HG02588 (cell line): ENCODE measurements around the gene SOX14.

Experiments used
- ATAC-seq: cut with Tn5 transposase; IDR thresholded peaks from one replicate; pipeline ENCODE4 v1.9.1; 2021; ENCODE audit warnings: mild to moderate bottlenecking, moderate library complexity; ENCODE audit not compliant: unreplicated experiment

Gene SOX14

DNA sequence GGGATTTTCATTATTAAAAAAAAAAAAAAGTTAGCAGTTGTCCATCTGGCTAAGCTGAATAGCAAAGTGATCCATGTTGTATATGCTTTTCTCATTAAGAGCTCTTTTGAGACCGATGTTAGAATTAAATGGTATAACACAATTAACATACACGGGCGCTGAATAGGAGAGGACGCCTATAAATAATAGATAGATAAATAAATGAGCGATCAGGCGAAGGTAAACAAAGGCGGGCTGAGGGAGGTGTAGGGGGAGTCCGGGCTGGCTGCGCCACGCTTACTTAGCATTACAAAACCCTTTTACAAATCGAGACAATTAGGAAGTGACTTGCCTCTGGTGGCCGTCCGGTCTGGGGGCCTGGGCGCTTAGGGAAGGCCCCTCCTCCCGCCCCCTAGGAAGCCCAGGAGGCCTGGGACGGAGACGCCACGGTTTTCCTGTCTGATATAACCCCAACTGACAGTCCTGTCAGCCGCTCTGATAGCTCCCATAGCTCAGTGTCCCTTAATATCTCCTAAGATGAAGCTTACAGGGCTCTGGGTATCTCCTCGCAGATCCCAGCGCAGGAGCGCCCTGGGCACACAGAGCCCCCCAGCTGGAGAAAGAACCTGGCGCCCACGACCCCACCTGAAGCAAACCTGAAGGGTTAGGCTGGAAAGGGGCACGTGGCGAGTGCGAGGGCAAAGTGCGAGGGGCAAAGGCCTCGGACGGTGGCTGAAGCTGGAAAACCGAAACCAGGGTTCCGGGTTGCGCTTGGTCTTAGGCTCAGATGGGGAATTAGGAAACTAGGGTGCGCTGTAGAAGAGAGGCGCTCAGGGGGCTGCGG, 3.6 kb downstream of the SOX14 start:
- no peak for ATAC-seq

DNA sequence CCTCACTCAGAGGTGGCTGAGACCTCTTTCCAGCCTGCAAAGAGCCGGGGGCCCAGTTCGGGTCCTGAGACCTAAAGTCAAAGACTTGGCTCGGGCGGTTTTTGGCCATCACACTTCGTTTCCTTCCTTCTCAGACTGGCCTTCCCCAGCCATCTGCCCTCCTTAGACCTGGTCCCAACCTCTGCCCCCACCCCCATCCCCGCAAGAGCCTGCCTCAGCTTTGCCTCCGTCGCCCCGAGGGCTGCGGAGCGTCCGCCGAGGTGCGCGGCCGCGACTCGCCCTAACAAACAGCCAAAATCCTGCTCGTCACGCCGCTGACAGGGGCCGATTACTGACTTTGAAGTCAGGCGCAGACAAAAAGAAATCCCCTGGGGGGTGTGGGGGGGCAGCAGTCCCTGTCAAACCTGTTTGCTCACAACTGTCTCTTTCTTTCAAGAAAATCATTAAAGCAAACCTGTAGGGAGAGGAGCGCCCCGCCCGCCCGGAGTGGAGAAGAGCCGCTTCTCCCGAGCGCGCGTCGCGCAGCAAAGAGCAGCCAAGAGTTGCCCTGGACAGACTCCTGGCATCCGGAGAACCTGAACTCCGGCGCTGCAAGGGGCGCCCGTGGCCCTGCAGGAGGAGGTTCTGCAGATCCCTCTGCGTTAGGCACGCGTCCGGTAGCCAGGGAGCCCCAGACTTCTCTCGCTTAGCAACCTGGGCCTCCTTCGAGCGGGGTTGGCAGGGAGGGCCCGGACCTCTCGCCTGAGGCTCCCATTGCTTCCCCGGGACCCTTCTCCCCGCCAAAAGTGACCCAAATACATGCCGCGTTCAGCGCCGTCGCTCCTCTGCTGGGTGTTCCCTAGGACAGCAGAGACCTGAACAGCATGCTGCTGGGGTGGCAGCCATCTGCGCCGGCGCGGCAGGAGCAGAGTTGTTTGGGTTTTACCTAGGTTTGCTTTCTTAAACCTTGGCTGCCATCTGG, 4.5 kb downstream of the SOX14 start:
- no peak for ATAC-seq

DNA sequence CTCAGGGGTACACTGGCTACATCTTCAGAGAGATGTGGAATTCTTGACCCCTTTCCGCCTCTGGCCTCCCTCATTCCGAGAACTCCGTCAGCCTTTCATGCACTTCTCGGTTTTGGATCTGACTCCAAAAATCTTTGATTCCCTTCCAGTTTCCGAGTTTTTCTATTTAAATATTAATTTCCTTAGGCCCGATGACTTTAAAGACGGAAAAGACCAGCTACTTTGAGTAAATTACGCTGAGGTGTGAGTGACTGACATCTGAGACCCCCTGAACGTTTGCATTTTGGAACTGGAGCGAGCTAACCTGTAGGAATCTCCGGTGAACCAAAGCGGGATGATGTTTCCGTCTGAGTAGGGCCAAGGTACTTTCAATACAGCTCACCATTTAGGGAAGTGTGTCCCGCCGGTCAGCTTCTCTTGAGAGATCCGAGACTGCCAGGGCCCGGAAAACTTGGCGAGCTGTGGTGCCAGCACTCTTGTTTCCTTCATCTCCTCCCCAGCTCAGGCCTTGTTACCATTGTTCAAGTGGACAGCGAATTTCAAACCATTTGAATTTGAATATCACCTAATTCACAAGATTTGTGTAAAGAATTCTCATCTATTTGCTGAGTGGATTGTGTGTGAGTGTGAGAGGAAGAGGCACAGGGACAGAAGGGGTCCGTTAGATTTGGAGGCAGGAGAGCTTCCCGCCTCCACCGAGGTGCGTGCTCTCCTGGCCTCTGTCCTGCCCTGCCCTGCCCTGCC, 5.4 kb downstream of the SOX14 start:
- no peak for ATAC-seq

DNA sequence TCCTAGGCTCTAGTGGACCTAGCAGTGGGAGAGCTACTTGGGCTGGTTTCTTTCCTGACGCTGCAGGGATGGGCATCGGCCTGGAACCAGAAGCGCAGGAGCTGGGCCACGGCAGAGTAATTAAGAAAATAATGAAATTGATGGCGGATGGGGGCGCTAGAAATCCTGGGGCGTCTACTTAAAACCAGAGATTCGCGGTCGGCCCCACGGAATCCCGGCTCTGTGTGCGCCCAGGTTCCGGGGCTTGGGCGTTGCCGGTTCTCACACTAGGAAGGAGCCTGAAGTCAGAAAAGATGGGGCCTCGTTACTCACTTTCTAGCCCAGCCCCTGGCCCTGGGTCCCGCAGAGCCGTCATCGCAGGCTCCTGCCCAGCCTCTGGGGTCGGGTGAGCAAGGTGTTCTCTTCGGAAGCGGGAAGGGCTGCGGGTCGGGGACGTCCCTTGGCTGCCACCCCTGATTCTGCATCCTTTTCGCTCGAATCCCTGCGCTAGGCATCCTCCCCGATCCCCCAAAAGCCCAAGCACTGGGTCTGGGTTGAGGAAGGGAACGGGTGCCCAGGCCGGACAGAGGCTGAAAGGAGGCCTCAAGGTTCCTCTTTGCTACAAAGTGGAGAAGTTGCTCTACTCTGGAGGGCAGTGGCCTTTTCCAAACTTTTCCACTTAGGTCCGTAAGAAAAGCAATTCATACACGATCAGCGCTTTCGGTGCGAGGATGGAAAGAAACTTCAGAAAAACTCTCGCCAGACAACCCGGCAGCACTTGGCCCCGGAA, 6.1 kb downstream of the SOX14 start:
- no peak for ATAC-seq

DNA sequence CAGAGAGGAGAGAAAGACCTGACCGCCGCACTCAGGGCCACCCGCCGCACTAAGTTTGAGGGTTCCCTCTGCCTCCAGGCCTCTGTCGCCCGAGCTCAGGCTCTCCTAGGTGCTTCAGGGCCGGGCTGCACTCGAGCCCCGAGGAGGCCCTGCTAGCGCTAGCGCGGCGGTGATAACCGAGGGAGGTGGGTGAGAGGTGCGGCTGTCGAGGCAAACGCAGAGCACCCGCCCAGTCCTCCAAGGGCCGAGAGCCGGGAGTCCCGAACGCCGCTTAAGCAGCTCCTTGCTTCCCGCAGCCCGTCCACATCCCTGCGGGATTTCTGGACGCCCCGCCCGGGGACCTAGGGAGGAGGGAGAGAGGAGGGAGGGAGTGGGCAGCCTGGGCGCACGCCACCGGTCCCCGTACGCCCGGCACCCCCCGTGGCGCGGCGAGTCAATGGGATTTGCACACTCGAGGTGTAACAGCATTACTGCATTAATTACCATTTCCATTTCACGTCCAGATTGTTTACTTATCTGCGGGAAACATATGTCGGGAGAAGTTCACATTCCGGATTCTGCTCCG, 6.8 kb downstream of the SOX14 start:
- no peak for ATAC-seq

DNA sequence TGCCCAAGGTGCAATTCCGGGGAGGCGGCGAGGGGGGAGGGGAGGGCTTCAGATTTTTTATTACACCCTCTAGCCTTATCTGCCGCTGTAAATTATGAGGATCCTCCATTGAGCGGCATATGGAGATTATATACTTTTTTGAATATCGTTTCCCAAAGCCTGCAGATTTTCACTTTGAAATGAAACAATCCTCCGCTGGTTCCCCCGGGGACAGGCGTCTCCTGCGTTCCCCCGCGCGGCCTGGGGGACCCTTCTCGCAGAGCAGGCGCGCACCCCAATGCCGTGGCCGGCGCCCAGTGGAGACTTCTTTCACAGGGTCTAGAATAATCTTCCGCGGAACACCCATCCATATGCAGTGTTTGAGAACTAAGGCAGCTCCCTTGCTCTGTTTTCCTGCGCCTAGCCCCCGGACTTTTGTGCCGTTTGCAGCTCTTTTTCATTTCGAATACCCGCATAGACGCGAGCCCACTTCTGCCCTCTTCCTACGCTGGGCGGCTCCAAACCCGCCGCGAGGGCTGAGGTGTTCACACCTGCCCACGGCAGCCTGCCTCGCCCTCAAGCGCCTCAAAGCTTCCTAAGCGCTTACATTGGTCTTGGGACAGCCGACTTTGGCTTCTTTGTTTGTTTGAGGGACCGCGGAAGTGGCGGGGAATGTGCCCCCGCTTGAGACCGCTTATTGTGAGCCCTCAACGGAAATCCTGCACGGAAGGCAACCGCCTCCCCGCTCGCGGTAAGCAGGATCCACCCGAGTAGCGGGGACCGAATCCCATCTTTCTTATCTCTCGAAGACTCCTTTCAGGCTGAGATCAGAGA, 7.5 kb downstream of the SOX14 start:
- no peak for ATAC-seq

DNA sequence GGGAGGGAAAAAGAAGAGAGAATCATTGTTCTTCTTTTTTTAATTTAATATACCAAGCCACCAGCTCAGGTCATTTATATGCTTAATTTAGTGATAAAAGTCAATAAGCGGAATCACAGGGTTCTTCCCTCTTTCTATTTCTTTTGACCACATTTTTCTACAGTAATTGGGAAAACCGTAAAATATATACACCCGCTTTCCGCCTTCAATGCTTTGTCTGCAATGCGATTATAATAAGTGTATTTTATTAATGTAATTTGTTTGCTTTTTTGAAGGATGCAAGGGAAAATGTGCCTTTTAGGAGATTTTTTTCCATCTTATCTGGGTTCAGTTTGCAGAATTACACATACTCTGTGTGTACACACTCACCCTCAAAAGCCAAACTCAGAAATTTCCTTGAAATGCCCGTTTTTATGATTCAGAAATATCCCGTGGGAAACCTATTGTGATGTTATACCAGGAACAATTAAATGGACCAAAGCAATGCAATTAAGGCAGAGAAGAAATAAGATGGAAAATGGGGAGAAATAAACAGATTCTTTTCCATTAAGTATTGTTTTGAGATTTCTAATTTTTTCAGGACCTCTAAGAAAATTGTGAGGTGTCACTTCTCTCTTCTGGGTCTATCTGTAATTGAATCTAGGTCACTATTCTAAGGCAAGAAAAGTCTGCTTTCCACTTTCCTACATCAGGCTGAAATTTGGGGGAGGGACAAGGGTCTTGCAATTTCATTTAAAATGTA, 8.3 kb downstream of the SOX14 start:
- no peak for ATAC-seq

DNA sequence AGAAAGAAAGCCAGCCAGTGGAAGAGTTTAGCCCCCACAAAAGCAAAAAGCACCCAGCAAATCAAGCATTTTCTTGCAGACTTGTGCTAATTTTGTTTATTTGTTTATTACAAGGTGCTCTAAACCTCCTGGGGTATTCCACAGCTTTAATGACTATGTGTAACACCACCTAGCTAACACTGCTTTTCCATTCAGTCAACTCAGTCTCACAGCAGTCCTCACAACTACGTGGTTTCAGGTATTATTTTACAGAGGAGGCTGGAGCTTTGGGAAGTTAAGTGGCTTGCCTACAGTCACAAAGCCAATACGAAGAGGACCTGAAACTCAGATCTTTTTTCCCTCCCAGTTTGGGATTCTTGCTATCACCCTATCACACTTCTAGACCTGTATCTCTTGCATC, 14.8 kb downstream of the SOX14 start:
- ATAC-seq: no peak

DNA sequence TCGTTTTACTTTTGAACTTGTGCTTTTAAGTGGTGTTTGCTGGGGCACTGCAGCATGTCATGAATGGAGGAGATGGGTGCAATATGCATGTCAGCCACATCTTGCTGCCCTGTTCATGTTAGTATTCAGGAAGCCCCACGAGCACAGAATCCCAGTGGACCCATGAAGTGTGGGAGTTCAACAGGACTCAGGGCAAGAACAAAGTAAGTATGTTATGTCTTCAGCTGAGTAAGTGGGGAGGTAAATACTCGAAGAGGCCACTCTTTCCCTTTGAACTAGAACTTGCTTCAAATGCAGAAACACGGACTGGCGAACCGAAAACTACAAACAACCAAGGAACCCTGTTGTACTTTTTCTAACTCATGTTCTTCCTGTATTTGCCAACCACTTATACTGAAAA, 23.4 kb downstream of the SOX14 start:
- no peak for ATAC-seq

DNA sequence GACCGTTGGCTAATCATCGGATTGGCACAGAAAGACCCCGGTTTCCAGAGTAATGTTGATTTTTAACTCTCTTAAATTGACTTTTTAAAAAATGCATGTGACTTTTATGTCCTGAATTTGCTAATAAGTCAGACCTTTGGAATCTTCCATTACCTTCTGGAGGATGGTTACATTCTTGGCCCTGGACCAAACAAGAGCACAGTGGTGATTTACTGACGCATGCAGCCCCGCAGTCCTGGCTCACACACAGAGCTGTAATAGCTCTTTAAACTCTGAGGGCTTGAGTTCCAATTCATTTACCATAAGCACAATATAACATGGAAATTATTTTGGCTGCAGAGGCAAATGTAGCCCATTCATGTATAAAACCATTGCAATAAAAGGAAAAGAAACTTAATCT, 25.1 kb downstream of the SOX14 start:
- ATAC-seq: no peak

DNA sequence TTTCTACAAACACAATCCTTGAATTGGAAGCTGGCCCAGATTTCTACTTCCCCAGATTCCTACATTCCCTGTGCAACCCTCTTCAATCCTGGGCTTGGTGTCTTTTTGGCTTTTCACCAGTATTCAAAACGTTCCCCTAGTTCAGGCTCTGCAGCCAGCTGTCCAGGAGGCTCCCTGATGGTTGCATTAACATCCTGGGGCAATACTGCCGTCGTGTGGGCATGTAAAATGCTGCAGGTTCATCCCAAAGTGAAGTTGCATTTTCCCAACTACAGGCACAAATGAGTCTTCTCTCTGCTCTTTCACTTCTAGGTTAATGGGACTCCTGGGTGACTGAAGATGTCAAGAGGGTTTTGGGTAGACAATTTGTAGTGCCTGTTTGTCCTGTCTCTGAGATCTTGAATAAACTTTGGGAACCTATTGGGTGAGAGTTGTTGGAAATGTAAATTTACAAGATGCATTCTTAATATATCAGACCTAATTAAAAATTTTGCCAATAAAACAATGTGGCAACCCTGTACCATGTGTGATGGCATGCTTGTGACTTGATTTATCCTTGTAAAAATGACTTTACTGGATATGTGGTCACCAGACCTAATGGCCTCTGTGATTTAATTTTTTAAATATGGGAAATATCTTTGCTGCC, 28.6 kb downstream of the SOX14 start:
- ATAC-seq: no peak

DNA sequence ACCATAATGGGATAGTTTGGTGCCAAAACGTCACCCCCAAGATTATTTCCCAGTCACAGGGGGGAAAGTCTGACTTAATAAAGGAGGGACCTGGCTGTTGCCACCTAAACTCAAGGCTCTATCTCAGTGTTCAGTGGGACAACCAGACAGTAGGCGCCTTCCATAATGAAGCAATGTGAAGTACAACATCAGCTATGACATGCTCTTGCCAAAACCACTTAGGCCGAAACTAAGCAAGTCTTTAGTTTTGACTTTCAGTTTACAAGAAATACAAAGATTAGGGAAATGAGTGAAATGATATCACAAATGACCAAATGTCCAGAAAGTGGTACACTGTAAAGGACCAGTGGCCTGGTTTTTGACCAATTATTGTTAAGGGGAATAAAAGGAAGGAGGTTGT, 32.9 kb downstream of the SOX14 start:
- no peak for ATAC-seq

DNA sequence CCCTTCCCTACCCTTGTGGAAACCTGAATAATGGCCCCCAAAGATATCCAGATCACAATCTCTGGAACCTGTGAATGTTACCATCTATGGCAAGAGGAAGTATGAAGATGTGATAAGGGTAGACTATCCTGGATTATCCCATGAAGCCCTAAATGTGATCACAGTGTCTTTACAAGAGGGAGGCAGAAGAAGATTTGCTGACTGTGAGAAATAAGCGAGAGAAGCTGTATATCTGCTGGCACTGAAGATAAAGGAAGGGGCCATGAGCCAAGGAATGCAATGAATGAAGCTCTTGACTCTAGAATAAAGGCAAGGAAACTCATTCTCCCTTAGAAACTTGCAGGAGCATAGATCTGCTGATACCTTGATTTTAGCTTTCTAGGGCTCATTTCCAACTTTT, 39.1 kb downstream of the SOX14 start:
- ATAC-seq: no peak

DNA sequence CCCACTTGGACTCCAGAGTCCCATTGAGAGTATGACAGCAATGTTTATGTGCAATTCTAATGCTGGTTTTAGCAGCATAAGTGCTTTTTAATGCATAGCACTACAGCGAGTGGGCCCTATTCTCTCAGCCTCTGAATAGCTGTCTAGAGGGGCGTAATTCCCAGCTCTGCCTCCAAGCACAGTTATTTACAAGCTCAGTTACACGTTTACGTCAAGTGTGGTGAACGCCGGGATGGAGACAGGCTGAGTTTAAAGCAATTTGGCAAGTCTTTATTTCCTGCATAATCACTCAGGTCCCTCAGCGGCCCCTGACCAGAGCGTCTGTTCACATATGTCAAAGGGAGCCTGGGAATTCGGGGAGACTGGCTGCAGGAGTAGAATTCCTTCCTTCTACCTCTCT, 43.9 kb downstream of the SOX14 start:
- no peak for ATAC-seq

DNA sequence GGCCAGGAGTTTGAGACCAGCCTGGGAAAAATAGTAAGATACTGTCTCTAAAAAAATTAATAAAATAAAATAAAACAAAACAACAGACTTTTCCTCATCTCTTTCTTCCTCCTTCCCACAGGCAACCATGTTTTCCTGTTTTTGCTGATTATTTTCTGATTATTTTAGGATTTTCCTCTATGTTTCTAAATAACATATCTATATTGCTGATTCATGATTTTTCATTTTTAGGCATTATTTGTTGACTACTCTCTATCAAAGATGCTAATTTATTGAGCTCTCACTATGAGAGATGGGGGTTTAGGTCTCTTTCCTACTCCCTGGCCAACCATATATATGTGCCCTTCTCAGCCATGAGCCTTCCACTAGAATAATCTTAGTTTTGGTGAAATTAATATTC, 45.4 kb downstream of the SOX14 start:
- ATAC-seq: no peak

DNA sequence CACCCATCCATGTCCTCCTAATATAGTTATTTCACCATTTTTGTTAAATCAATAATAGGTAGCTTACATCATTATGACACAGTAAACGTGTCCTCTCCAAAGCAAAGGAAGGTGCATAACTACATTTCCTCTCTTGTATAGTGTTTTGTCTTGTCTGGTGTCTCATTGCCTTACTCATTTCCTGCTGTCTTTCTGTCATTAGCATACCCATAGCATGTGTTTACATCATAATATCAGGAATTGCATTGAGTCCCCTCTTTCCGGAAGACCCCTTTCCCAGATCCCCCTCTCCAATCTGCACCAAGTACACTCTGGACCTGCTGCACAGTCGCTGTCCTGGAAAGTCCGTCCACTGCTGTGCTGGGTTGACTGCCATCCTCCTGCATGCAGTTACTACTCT, 47.9 kb downstream of the SOX14 start:
- ATAC-seq: no peak

DNA sequence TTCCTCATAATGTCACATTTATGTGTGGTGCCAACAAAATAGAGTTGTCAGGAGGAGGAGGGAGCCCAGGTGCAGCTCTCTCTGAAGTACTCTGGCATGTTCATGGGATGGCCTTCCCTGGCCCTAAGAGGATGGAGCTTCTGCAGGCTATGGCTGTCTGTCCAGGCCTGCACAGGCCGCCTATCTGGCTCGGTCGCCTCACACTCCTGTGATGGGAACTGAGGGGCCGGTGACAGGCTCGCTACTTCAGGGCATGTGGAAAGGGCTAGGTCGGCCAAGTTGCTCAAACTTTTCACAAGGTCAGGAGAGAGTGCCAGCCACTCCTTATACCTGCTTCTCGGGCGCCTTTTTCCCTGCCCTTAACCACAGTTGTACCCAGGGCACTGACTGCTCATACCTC, 51.1 kb downstream of the SOX14 start:
- no peak for ATAC-seq
